ENCODE measurements around the gene ELL2.
"Not testable (repeated sequence)": the region's sequence is repeated elsewhere in the genome, so short reads cannot be mapped to it uniquely, and the experiment has no call there.

The ELL2 gene

DNA sequence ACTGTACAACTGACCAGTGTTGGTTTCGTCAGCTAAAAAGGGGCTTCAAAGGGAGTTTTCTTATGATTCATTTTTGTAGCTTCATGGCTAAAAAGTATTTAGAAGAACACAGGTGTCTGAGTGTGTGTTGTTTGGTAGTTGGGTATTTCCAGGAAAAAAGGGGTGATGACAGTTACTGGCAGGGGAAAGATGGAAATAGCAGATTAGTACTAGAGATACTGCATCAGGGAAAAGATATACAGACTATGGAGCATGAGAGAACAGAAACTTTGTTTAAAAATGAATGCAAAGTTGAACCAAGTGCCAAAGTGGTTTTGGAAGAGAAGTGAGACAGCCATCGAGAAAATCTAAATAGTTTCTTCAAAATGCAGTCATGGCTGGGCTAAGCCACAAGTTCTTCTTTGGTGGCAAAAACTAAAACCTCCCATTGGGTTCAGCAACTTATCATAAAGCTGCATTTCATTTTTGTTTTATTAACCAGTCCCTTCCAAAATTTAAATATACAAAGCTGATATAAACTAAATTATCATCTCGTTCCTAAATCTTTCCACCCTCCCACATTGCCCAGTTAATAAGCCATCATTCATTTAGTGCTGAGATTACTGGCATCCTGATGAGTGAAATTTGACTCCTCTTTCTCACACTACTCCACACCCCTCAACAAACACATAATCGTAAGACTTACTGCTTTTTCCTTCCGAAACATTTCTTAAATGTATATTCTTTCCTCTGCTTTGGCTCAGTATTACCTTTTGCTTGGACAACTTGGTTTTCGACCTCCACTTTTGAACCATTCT lies 33.5 kb downstream of the ELL2 start:
- no peak for DNase-seq

DNA sequence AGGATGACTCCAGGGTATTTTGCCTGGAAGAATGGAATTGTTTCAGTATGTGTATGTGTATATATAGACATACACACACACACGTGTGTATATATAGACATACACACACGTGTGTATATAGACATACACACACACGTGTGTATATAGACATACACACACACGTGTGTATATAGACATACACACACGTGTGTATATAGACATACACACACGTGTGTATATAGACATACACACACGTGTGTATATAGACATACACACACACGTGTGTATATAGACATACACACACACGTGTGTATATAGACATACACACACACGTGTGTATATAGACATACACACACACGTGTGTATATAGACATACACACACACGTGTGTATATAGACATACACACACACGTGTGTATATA lies 34.4 kb downstream of the ELL2 start:
- DNase-seq: not testable (repeated sequence)

DNA sequence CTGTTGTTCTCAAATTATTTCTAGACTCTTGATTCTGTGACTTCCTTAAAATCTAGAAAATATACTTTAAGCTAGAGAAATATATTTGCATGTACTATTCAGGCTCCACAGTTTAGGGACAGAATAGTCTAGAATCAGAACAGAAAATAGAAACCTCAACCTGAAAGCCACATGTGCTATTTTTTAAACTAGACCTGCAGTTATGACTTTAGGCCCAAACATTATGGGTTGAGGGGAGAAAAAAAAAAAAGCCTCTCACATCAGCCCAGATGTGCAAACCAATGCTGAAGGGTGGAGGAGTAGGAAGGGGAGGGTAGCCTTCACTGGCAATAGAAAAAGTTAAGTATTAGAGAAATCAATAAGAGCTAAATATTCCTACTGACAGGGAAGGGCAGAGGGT lies 35.7 kb downstream of the ELL2 start:
- no peak for DNase-seq

DNA sequence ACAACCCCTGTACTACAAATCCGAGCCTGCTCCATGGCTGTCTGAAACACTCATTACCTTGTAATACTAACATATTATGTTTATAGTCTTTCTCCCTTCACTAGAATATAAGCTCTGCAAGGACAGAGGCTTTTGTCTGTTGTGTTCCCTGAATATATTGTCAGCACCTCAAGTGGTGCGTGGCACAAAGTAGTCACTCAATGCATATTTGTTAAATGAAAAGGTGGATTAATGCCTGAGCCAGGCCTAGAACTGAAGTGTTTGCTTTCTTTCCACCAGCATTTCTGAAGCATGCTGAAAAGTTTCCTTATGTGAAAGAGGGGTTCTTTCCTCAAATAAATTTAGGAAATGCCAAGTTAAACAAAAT lies 36.3 kb downstream of the ELL2 start:
- no peak for DNase-seq

DNA sequence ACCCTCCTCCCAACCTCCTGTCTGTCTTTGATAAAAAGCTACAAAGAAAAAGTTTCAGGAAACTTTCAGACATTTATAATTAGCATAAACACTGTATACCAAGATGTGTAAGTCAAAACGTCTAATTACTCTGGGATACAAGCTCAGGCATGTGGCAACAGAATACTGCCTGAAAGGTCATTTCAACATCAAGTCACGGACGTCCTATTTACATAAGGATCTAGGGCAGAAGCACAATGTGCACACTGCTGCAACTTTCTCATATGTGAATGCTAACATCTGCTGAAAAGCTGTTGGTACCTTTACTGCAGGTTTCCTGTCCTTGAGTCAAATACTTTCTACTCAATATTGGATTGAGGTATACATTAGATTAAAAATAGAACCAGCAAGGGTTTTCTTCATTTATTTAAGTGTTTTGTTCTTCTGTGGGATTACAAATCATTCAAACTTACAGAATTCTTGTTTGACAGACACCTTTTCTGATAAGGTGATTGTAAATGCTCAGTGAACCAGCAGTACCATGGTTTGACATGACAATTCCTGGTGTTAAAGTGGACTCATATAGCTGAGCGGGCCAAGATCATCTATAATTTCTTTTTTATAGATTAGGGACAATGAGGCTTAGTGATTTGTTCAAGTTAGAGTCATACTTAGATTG lies 36.8 kb downstream of the ELL2 start:
- no peak for DNase-seq

DNA sequence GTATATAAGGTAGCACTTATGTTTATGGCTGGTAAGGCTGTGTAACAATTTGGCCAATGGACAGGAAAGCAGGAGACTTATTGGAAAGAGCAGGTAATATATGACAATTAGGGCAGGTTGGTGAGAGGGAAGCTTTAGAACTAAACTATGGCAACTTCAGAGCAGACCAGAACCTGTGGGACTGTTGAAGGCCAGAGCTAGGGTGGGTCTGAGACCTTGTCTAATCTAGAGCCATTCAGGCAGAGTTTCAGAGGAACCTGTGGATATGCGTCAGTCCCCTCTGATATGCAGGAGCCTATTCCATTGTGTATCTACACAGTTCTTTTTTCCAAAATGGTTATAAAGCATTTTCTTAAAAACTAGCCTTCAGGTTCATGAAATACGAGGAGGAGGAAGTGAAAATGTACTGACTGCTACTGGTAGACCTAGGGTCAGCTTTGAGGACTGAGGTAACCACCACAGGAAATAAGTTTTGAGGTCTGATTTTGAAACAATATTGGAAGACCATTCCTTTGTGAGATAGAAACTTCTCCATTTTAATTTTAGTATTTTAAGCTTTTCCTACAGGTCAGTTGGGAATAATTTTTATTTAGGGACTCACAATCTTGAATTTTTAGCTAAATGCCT lies 37.6 kb downstream of the ELL2 start:
- no peak for DNase-seq

DNA sequence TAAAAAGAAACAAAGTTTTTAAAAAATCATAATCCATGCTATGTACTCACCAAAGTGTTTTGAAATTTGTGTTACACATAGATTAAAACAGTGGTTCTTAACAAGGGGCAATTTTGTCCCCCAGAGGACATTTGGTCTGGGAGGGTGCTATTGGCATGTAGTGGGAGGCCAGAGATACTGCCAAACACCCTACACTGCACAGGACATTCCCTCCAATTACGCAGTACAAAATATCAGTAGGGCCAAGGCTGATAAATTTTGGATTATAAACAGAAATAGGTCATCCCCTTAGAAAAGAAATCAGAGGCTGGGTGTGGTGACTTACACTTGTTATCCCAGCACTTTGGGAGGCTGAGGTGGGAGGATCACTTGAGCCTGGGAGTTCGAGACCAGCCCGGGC lies 38.9 kb downstream of the ELL2 start:
- DNase-seq: no peak

DNA sequence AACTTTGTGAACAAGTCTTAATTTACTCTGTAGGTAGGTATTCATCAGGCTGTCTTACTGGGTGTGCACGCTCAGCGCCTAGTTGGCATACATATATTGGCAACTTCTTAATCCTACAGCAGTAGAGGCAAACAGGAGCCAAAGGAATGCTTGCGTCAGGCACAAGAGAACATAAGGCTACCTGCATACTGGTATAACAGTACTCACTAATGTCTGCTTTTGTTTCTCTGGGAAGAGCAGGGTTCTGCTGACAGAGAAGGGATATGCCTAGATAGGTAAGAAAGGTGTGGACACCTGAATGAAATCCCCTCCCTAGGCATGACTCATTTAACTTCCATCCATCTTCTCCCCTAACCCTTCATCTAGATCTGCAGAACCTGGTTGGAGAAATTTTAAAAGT lies 40.1 kb downstream of the ELL2 start:
- no peak for DNase-seq

DNA sequence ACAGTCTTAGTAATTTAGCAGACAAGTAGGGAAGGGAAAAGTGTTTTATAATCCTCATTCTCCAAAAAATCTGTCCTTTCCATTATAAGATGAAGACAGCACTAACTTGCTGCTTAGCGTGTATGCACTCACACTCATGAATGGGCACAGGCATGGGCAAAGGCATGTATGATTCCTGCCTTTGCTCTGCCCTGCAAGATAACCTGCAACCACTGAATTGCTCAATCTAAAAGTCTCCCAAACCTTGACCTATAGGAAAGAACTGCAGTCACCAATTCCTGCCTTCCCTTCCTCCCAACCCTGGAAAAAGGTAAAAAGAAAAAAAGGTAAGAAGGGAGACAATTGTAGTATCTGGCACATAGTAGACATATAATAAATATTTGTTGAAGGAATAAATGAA lies 40.8 kb downstream of the ELL2 start:
- no peak for DNase-seq

DNA sequence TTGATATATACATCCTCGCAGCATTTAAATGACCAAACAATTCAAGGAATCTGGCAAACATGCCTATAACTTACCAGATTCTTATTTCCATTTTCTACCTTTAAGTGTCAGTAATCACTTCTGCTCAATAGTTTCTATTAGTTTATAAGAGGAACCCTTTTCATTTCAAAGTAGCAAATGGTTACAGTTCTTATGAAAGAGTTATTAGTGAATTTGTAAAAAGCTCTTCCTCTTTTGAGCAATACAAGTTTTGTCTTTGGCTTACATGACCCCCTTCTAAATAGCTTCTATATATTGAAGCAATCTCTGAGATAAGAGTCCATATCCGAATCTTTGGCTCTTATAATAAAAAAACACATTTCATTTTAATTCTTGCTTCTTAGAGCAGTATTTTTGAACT lies 42.0 kb downstream of the ELL2 start:
- no peak for DNase-seq

DNA sequence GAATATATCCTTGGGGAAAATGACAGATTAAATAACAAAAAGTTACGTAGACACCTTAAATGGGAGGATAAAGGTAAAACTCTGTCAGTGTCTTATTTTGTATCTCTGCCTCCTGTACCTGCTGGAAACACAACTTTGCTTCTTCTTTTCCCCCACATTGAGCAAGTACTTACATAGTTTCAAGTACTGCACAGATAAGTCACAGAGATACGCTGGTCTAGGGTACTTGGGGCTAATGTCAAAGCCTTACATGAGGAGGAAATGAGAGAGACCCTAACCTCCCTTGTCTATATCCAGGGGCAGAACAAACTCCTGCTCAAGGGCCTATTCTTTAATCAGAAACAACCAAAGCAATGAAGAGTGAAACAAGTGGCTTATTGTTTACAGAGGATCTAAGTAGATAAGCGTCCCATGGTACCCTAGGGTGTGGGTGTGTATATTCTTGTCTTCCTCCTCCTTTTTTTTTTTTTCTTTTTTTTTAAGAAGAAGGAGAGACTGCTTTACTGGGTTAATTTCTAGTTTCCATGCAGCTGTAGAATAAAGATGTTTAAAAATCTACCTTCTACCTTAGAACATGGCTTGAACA lies 43.1 kb downstream of the ELL2 start:
- no peak for DNase-seq

DNA sequence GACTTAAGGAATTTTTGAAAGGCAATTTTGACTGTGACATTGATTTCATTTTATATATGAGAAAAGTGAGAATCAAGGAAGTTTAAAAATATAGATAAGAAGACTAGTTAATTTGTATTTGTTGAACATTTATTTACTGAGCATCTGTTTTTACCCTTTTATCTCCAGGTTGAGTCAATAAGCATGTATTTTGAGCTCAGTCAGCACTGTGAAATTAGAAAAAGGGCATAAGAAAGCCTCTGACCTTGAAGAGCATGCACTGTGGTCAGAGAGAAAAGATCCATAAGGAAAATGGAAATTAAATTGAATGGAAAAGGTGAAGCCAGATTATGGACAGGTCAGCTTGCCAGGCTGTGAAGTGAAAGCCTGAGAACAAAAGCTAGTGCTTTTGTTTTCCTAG lies 44.4 kb downstream of the ELL2 start:
- no peak for DNase-seq

DNA sequence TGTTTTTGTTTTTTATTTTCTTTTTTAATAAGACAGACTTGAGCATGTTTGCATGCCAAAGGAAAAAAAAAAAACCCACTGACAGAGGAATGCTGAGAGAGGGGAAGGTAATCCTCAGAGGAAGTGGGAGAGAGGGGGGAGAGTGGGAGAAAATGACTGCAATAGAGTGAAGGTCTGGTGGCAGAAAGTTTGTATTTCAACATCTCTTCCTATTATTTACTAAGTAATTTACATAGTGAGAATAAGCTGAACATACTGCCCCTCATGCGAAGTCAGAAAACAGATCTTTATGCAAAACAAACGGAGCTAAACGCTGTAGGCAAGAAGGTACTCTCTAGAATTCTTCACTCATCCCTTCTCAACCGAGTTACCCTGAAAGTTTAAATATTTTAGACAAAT lies 45.0 kb downstream of the ELL2 start:
- DNase-seq: no peak

DNA sequence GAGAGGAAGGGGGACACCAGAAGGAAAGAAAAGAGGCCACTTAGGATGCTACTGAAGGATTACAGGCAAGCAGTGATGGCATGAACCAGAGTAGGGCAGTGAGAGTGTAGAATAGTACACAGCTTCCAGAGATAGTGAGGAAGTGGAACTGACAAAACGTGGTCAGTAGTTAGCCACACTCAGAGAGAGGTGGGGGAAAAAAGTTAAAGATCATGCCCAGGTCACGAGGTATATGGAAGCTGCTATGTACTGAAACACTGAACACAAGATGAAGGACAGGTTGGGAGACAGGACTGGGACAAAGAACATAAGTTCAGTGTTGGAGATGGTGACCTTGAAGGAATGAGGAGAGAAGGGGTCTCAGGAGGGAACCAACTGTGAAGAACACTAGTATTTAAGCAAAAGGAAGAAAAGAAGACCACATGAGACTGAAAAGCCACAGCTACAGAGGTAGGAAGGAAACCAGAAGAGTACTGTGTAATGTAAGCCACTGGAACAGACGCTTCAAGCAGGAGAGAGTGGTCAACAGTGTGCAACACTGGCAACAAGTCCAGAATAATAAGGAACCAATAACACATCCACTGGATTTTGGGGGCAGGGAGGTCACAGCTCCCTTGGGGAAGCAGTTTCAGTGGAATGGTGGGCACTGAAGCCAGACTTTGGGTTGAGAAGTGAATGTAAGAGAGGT lies 45.5 kb downstream of the ELL2 start:
- no peak for DNase-seq

DNA sequence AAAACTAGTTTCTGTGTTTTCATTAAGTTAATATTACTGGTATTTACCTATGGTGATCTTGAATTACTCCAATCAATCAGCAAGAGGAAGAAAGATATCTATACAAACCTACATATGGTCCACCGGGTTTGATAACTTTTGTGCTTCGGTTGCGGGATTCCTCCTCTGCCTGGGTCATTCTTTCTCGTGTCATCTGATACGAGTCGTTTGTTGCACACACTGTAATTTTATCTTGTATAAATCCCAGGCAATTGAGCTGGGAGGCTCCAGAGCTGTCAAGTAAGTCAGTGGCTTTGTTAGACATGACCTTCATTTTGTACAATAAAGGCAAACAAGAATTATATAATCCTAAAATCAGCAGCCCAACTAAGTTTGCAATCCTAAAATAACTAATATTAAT lies 48.0 kb downstream of the ELL2 start:
- DNase-seq: no peak

DNA sequence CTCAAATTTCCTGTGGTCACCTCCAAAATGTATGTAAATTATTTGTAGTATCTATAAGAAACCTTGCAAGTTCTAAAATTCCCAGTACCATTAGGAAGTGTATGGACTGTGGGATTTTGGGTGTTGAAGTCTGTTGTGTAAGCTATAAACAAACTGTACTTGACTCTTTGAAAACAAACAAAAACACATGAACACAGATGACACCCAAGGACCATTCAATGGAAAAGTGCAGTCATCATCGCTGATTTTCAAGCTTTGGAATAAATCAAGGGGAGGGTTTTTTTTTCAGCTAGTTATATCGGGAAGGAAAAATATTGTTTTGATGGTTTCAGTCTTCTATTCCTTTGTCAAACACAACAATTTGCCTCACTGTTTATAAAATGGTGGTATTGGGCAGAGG lies 49.6 kb downstream of the ELL2 start:
- DNase-seq: no peak

DNA sequence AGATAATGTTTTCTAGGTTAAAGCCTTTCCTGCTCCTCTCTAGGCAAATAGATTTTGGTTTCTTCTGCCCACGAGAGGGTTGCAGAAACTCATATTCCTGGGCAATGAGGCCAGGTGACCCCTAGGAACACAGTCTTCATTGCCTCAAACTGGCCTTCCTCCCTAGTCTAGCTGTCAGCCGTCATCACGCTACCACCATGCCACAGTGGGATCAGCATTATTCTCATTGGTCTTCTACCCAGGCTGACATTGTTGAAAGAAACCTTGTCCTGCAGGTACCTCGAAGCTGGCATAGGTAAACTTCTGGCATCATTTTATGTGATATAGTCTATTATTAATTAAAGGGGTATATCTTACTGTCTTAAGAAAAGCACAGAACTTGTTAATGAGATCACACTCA lies 51.1 kb downstream of the ELL2 start:
- DNase-seq: no peak

DNA sequence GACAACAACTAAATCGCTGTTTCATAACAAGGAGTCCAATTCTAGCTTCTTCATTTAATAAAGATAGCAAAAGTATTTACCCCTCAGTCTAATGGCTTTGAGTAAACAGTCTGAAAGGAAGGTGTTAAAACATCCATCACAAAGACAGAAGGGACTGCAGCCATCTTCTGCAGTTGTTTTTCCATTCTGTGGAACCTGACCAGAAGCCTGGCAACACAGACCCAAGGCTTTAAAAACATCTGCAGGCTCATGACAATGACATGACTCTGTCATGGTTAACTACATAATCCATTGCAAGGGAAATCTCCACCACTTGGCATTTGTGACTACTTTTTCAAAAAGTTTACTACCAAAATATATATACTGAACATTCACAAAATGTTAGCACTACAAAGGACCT lies 51.9 kb downstream of the ELL2 start:
- DNase-seq: no peak

DNA sequence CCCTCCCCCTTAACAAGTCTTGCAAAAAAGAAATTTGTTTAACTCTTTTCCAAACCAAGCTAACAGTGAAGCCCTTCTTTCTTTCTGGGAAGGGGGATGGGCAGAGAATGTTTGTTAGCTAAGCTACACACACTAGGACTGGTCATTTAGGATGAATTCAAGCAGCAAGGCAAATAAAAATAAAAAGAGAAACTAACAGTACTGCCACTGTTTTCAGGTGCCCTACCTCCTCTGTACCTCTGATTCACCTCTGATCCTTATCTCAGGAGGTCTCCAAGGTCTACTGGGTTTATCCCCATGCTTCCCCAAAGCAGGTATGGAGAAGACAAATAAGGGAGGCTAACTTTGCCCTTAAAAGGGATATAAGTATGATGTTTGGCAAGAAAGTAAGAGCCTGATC lies 52.9 kb downstream of the ELL2 start:
- DNase-seq: no peak

DNA sequence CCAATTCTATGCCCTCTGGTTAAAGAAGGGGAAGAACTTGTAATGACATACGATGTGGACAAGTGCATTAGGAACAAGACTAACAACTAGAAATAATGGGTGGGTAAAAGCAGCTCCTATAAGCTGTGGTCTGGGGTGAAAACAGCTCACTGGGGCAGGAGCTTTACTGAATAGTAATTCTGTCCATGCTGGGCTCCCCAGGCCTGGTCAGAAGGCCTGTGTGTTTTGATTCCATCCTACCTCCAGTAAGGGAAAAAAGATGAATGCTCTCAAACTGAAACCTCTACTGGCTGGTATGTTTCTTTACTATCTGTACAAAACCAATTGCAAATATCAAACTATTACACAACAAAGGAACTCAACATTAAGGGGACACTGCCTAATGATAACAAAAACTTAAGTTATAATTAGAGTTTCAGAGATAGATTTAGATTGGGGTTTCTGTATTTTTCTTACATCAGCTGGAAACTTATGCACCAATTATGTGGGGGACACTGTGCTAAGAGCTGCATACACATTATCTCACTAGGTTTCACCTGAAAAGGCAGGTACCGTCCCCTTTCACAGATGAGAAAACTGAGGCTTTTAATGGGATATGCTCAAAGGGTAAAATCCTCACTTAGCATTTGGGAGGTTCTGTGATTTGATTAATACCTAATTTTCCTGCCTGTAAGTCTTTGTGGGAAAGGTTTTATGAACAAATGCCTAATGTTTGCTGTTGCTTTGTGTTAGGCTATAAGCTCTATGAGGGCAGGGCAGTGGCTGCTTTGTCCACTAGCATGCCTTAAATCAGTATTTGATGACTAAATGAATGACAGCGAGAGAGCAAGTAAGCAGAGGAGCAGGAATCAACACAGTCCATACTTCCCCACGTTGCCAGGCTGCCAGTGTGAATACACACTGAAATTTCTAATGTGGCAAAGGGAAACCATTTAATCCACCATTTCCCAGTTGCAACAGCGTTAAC lies 53.6 kb downstream of the ELL2 start:
- DNase-seq: no peak

DNA sequence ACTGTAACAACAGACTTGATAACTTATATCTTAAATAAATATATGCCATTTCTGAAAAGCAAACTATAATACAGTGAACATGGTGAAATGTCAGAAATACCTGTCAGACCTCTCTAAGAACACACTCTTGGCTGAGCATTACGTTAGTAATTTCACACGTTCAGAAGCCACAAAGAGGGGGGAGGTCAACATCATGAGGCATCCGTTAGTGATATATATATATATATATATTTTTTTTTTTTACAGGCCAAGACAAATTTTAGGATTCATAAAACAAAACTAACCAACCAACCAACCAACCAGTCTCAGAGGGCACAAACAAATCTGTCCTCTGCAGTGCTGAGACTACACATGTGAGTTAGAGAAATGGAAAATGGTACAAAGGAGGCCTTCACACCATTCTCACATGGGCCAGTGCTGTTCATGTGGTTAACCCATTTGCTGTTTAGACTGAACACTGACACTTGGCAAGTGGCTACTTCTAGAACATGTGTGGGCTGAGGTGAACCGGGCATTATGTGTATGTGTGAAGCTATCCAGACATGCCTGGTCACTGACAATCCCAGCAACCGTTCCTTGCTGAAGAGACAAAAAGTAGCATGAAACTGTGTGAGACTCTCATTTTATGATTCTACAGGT lies 54.5 kb downstream of the ELL2 start:
- no peak for DNase-seq

DNA sequence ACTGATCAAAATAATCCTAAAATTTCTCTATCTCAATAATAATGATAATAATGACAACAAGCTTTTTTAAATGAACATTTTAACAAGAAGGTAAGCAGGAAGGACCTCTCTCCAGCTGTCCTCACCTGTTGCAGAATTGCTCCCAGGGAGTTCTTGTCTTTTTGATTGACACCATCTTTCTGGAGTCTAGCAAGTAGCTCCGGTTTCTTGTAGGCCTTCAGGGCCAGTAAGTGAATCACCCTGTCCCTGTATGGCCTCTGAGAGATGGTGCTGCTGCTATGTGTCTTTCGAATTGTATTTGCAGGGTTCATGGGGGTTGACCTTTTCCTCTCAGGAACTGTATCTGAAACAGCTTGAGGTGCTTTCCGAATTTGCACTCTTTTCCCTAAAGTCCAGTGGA lies 55.3 kb downstream of the ELL2 start:
- not testable (repeated sequence) for DNase-seq
